ENCODE results near the gene GCFC2. TPM values are rescaled to one million over a fixed set of nuclear protein-coding genes. Genes with fewer than 3 reads are reported as not detected.
"Not testable (repeated sequence)": the region's sequence is repeated elsewhere in the genome, so short reads cannot be mapped to it uniquely, and the experiment has no call there.

Gene GCFC2
- total RNA-seq: 23.8 TPM

DNA sequence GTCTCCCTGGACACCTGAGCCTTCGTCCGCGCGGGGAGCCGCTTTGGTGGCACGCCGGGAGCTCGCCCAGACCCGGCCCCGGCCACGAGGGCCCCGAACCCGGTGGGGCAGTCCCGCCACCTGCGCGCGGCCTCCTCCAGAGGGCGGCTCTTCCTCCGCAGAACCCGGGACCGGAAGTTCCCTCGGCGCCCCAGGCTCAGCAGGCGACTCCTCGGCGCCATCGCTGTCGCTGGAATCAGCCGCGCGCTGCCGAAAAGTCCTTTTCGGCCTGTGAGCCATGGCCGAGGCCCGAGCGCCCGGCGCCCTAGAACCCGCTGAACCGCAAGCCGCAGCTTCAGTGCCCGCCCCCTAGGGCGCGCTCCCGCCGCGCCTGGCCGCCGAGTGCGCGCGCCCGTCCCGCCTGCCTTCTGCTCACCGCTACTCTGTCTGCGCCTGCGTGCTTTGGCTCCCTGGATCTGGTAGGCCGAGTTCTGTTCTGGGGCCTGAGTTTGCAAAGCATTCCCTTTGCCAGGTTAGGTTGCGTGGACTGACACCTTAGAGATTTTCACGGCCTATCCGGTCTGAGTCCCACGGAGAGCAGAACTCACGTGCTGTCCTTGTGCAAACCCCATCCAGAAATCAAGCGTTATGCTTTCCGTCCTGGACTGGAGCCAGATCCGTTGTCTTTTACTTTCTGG is at the start of gene GCFC2:
GCFC2 (minus strand) TSS at position 339 of the 677 bp plus-strand sequence; CDS start at position 279, 60 bp downstream.
- DNase-seq (ENCODE audit: low spot score): peak; percentile 87

GRCh38 chr2:75752828-75753227 is 42.1 kb upstream of the GCFC2 start:
- DNase-seq (ENCODE audit: low spot score): no peak

- DNase-seq (ENCODE audit: low spot score): no peak
Observed at GRCh38 chr2:75751824-75752468, 41.2 kb upstream of the GCFC2 start.

GRCh38 chr2:75751360-75751759 is 40.6 kb upstream of the GCFC2 start:
- no peak for DNase-seq (ENCODE audit: low spot score)

GRCh38 chr2:75737961-75738360 is 27.2 kb upstream of the GCFC2 start:
- no peak for DNase-seq (ENCODE audit: low spot score)

- no peak for DNase-seq (ENCODE audit: low spot score)
Observed at GRCh38 chr2:75736276-75736675, 25.6 kb upstream of the GCFC2 start.

DNA sequence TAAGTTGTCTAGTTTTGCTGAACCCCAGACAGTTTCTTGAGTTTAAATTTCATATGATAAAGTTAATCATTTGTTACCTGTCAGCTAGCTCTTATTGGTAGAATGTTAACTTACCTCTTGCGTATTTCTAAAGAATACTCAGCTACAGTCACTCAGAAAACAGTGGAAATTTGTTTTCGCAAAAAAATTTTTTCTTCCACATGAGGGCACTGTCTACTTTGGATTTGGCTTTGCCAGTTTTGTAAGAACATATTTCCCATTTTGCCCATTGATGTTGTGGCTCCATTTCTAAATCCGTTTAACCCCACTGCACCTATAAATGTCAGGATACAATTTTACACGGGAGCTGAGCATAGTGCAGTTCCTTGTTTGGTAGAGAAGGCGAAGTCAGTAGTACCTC is 19.1 kb upstream of the GCFC2 start:
- DNase-seq (ENCODE audit: low spot score): no peak

DNA sequence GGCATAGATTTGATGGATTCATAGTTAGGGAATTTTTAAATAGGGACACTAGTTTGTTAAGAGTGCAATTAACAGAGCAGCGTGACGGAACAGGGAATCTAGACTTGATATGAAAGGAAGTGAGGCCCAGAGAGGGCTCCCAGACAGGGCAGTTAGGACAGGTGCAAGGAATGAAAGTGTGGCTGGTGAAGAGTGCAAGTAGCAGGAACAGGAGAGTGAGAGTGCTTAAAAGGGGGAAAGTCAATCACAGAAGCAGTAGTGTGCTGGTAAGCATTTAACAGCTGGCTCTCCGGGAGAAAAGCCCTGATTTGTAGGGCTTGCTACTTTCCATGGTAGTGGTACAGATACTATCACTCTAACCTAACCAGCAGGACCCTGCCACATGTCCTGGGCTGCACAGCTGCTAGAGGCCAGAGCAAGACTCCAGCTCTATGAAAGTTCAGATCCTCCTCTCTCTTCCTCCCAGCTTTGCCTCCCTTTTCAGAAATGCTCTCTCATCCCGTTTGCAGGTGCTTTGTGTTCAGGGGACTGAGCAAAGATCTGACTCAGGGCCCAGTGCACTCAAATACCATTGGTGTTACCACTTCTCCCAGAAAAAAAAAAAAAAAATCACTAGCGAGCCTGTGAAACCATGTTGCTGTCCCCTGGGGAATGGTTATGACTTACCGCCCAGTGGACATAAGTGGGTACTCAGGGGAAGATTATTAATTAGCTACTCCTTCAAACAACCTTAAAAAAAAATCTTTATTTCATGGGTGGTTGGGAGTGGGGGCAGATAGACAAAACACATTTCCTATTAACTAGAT is 18.1 kb upstream of the GCFC2 start:
- no peak for DNase-seq (ENCODE audit: low spot score)

GRCh38 chr2:75722687-75723086 is 12.0 kb upstream of the GCFC2 start:
- no peak for DNase-seq (ENCODE audit: low spot score)

- DNase-seq (ENCODE audit: low spot score): no peak
Observed at GRCh38 chr2:75720525-75720924, 9.8 kb upstream of the GCFC2 start.

DNA sequence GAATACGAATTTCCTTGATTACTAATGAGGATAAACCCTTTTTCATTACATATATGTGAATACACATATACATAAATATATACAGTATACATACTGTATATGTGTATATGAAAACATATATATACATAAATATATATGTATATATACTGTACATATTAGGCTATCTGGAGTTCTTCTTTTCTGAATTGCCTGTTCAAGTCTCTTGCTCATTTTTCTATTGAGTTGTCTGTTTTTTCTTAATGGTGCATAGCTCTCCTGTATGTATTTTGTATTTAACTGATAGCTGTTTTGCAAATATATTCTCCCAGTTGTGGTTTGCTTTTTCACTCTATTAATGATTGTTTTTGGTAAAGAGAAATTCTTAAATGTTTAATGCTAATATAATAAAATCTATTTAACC is 8.9 kb upstream of the GCFC2 start:
- no peak for DNase-seq (ENCODE audit: low spot score)

GRCh38 chr2:75716406-75716805 is 5.7 kb upstream of the GCFC2 start:
- DNase-seq (ENCODE audit: low spot score): no peak

DNA sequence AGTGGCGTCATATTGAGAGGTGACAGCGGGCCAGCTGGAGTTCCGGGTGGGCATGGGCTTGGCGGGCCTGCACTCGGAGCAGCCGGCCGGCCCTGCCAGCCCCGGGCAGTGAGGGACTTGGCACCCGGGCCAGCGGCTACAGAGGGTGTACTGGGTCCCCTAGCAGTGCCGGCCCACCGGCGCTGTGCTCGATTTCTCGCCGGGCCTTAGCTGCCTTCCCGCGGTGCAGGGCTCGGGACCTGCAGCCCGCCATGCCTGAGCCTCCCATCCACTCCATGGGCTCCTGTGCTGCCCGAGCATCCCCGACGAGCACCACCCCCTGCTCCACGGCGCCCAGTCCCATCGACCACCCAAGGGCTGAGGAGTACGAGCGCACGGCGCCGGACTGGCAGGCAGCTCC is 875 bp upstream of the GCFC2 start:
- DNase-seq (ENCODE audit: low spot score): not testable (repeated sequence)

DNA sequence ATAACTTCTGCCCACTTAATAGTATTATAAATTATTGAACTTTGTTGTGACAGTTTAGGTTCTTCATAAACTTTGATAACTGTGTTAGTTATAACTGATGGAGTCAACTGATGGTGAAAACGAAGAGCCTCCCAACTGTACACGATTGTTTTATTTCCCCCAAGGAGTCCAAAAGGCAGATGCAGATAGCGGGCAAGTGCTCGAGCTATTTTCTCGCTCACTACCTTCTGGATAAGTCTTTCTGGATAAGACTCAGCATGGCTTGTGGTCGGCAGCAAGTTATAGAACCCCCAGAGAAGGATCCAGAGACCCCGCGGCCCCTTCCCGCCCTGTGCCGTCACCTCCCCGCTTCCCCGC is 517 bp downstream of the GCFC2 start:
- DNase-seq (ENCODE audit: low spot score): no peak

DNA sequence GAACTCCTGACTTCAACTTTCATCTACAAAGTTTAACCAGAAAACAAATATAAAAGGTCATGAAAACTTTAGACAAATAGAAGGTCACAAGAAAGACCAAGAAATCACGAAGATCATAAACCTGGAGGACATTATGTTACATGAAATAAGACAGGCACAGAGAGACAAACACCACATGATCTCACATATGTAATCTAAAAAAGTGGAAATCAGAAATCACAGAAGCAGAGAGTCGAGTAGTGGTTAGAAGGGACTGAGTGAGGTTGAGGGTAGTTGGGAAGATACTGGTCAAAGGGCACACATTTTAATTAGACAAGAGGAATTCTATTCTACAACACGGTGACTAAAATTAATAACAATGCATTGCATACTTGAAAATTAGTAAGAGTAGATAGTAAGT is 1.4 kb downstream of the GCFC2 start:
- DNase-seq (ENCODE audit: low spot score): no peak

DNA sequence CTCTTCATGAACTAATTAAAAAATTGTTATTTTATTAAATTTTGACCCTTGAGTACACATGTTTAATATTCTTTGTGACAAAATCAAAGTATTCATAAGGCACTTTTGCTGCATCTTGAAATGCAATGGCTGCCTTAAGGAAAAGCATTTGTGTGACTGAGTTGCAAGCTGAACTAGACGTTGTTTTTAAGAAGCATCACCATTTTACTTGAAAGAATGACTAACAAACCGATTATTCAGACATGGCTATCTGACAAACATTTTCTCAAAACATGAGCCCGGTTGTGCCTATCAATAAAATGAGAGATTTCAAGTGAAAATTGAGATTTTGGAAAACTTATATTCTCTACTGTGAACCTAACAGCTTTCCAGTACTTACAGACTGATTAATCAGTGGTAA is 2.8 kb downstream of the GCFC2 start:
- no peak for DNase-seq (ENCODE audit: low spot score)

- DNase-seq (ENCODE audit: low spot score): no peak
Observed at GRCh38 chr2:75705921-75706320, 4.8 kb downstream of the GCFC2 start.

DNA sequence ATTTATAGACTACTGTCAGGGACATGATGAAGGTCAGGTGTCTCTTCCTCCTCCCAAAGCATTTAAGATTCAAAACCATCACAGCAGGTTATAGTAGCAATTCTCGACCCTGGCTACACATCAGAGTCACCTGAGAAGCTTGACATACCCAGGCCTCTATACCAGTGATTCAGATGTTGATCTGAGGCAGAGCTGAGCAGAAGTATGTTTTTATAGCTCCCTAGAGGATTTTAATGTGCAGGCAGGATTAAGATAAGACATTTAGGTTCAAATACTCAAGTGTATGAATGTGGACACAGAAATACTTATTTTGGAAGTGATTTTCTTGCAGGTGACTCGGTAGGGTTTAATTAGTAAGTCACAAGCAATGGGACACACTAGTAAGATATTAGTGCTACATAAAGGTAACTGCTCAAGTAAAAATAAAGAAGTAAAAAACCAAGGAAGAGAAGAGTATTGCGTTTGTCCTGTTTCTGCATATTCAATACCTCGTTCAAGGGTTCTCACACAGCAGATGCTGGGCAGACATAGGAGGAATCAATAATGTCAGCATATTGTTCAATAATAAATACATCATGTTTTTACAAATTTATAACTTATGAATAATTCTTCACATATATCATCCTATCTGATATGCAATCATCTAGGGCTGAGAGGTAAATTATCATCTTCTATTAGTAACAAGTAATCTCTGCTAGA is 7.0 kb downstream of the GCFC2 start:
- no peak for DNase-seq (ENCODE audit: low spot score)

DNA sequence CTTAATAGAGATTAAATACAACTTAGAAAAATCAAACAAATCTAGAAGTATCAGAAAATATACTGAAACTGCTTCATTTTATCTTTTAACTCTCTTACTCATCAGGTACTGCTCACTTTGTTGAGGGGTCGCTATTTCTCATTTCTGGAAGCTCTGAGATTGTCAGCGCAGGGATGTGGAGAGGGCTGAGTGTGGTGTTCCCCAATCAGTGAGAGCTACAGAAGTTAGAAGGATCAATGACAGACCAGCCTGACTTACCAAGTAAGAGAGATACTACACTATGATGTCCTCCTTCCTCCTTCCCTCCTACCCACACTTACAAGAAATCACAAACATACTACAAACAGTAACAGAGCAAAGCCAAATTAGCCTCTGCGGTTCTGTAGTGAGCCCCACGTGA is 8.1 kb downstream of the GCFC2 start:
- no peak for DNase-seq (ENCODE audit: low spot score)

DNA sequence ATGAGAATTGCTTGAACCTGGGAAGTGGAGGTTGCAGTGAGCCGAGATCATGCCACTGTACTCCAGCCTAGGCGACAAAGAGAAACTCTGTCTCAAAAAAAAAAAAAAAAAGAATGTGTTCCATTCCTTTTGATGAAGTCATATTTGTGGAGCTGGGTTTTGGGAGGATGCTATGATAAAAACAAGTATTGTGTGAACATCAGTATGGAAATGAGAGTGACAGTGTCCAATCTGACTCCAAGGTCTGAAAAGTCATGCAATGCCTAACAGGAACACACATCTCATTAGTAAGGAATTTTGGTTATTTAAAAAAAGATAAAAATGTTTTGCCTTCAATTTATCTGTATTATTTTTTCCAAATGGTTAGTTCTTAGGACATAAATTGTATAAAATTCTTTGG is 11.8 kb downstream of the GCFC2 start:
- DNase-seq (ENCODE audit: low spot score): no peak

DNA sequence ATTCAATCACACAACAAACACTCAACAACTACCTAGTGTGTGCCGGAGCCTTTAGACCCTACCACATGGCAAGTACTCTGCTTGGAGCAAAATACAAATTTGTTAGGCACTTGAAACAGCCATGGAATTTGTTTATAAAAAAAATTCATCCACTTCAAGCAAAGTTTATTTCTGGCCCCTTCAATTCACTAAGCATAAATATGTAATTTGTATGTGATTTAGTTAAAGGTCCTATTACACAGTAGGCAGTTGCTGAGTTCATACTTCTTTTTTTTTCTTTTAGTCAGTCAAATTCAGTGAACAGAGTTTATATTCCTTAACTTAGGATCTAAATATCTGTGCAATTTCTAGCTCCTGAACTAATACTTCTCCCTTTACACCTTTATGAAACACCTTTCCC is 22.5 kb downstream of the GCFC2 start:
- DNase-seq (ENCODE audit: low spot score): no peak

GRCh38 chr2:75683430-75683829 is 27.3 kb downstream of the GCFC2 start:
- not testable (repeated sequence) for DNase-seq (ENCODE audit: low spot score)
